SK-N-SH (cell line): ENCODE data around the gene MYO1D. TPM values are rescaled to one million over a fixed set of nuclear protein-coding genes. Genes with fewer than 3 reads are reported as not detected.

Experiments
- CTCF ChIA-PET: fragments of 300-600, 350-600 bp; formaldehyde crosslinking; extraction: SDS; loops from one replicate; lab custom pipeline; 2021; lab: Yijun Ruan, JAX
- POLR2A ChIA-PET: fragments of 350-600 bp; sonication (Branson Sonifier 250); formaldehyde crosslinking; extraction: SDS; loops from one replicate; lab custom pipeline; 2020; ENCODE audit warnings: antibody characterized with exemption, inconsistent platforms; lab: Yijun Ruan, JAX
- DNase-seq: peaks from one replicate; pipeline ENCODE4 v3.0.0; 2012
- H2AFZ ChIP-seq: fragments of 200-600 bp; sonication (generic); 2 replicates; pipeline ENCODE4 v1.8.1; 2016; ENCODE audit warnings: antibody characterized with exemption, mild to moderate bottlenecking, low read depth
- H3F3A ChIP-seq: fragments of 200-600 bp; sonication (generic); replicated peaks from 2 replicates; pipeline ENCODE3; 2016; ENCODE audit warnings: antibody characterized with exemption, mild to moderate bottlenecking; ENCODE audit not compliant: insufficient read depth
- H3K27ac ChIP-seq, 2 experiments: fragments of 200-500 bp in 1 of 2; fragments of 200-600 bp in 1 of 2; sonication (Bioruptor generic) in 1 of 2; sonication (generic), shearing (Covaris generic) in 1 of 2; 2 replicates each; pipeline versions ENCODE4 v1.5.1 to v1.6.1; 2014 to 2016; ENCODE audit warnings: low read depth in 2 of 2, inconsistent platforms in 1 of 2, low read length in 1 of 2, mild to moderate bottlenecking in 1 of 2, mixed read lengths in 1 of 2
- H3K27me3 ChIP-seq: fragments of 200-600 bp; sonication (generic), shearing (Covaris generic); 2 replicates; pipeline ENCODE4 v1.6.1; 2016; ENCODE audit warnings: mixed run types; ENCODE audit not compliant: insufficient read depth
- H3K36me3 ChIP-seq, 2 experiments: fragments of 200-500 bp in 1 of 2; fragments of 200-600 bp in 1 of 2; sonication (Bioruptor generic) in 1 of 2; sonication (generic) in 1 of 2; replicated peaks in 1 of 2; 2 replicates each; pipeline versions ENCODE3 to v1.5.1; 2014 to 2016; ENCODE audit warnings: low read length in 1 of 2, mild to moderate bottlenecking in 1 of 2; ENCODE audit not compliant: insufficient read depth in 2 of 2, control insufficient read depth in 1 of 2
- H3K4me1 ChIP-seq, 2 experiments: fragments of 200-500 bp in 1 of 2; fragments of 200-600 bp in 1 of 2; sonication (Bioruptor generic) in 1 of 2; sonication (generic), shearing (Covaris generic) in 1 of 2; 2 replicates each; pipeline versions ENCODE4 v1.5.1 to v1.6.1; 2014 to 2016; ENCODE audit warnings: low read depth in 1 of 2, low read length in 1 of 2, mixed run types in 1 of 2; ENCODE audit not compliant: insufficient read depth in 2 of 2, control insufficient read depth in 1 of 2
- H3K4me2 ChIP-seq: fragments of 200-600 bp; sonication (generic), shearing (Covaris generic); 2 replicates; pipeline ENCODE4 v1.6.1; 2017; ENCODE audit warnings: mixed run types
- H3K4me3 ChIP-seq, 2 experiments: fragments of 200-500 bp in 1 of 2; fragments of 200-600 bp in 1 of 2; sonication (Bioruptor generic) in 1 of 2; sonication (generic), shearing (Covaris generic) in 1 of 2; 2 replicates each; pipeline versions ENCODE4 v1.5.1 to v1.8.1; 2014 to 2016; ENCODE audit warnings: low read depth in 2 of 2, inconsistent platforms in 1 of 2, low read length in 1 of 2, mild to moderate bottlenecking in 1 of 2, mixed read lengths in 1 of 2, moderate library complexity in 1 of 2
- H3K79me2 ChIP-seq: fragments of 200-600 bp; sonication (generic); 2 replicates; pipeline ENCODE4 v1.8.1; 2017; ENCODE audit warnings: mild to moderate bottlenecking; ENCODE audit not compliant: insufficient read depth
- H3K9ac ChIP-seq: fragments of 200-600 bp; sonication (generic); 2 replicates; pipeline ENCODE4 v1.6.1; 2017; ENCODE audit warnings: mixed run types
- H3K9me2 ChIP-seq: fragments of 200-600 bp; sonication (generic); 2 replicates; pipeline ENCODE4 v1.6.1; 2017; ENCODE audit warnings: mixed run types
- H3K9me3 ChIP-seq: fragments of 200-600 bp; sonication (generic); 2 replicates; pipeline ENCODE4 v1.6.1; 2017; ENCODE audit warnings: mixed run types, mild to moderate bottlenecking, moderate library complexity
- H4K20me1 ChIP-seq: fragments of 200-600 bp; sonication (generic); 2 replicates; pipeline ENCODE4 v1.6.1; 2017; ENCODE audit warnings: mild to moderate bottlenecking, mixed run types; ENCODE audit not compliant: insufficient read depth
- FOSL2 ChIP-seq: IDR thresholded peaks from 2 replicates; pipeline ENCODE4 v1.4.0; 2012; ENCODE audit warnings: low read depth, mild to moderate bottlenecking, moderate library complexity, borderline replicate concordance
- PBX3 ChIP-seq: IDR thresholded peaks from 2 replicates; pipeline ENCODE4; 2012
- POLR2AphosphoS5 ChIP-seq: IDR thresholded peaks from 2 replicates; pipeline ENCODE4 v1.6.1; 2012; ENCODE audit warnings: low read depth, low read length
- RAD21 ChIP-seq: IDR thresholded peaks from 2 replicates; pipeline ENCODE4 v1.6.1; 2012; ENCODE audit warnings: mild to moderate bottlenecking, low read length
- RXRA ChIP-seq: IDR thresholded peaks from 2 replicates; pipeline ENCODE4 v1.4.0; 2012; ENCODE audit warnings: low read depth, mild to moderate bottlenecking, borderline replicate concordance
- TEAD4 ChIP-seq: IDR thresholded peaks from 2 replicates; pipeline ENCODE4 v1.4.0; 2012; ENCODE audit warnings: mild to moderate bottlenecking, borderline replicate concordance; ENCODE audit not compliant: insufficient read depth
- WGBS: methylation state at CpG from one replicate; pipeline ENCODE4 v1.1.6; 2017; ENCODE audit warnings: low lambda C conversion rate; 5-methylcytosine and 5-hydroxymethylcytosine counted together
- polyA plus RNA-seq, 3 experiments: library from polyadenylated mRNA; depleted of rRNA; stranded (reverse); fragments of >200 nt; gene quantifications; 2 replicates each; pipeline ENCODE4 v1.2.3, GENCODE V29; 2012
- TF ChIP-seq, protein P1 (sequence below): IDR thresholded peaks from 2 replicates; pipeline ENCODE4 v1.6.1; 2012; ENCODE audit warnings: mild to moderate bottlenecking, low read depth, low read length, moderate library complexity

The MYO1D gene
- polyA plus RNA-seq, 1 of the 3 experiments (the other 2 are of a cell fraction), result 20.4 TPM

GRCh38 chr17:32495359-32496231, 381.3 kb downstream of the MYO1D start:
- Histone ChIP-seq H3K4me2 (no peak overlapping the region), H3K4me1 (peaks cover 0 to 30% of the 10 kb centered on the region in 2 experiments; a peak in 2 of 4 replicates), H3K36me3 (peaks cover 0 to 11% of the 10 kb centered on the region in 2 experiments), H3K9ac (no peak overlapping the region), H3K27ac (no peak overlapping the region), H3F3A (no peaks in the 10 kb centered on the region), H3K9me2 (no peaks in the 10 kb centered on the region), H3K4me3 (no peak overlapping the region), H2AFZ (no peak overlapping the region), H3K9me3 (no peaks in the 10 kb centered on the region), H3K27me3 (no peaks in the 10 kb centered on the region), H3K79me2 (no peaks in the 10 kb centered on the region), H4K20me1 (no peaks in the 10 kb centered on the region)
- WGBS, result 77% methylated on average over 12 of the region's 45 CpGs
- POLR2A ChIA-PET, result interaction anchor here (0.9 to 1.4 kb wide), 3 partner anchors 10 to 25 kb away, joined by 3 to 4 read pairs (median 3); no protein-coding TSS in a partner anchor
- CTCF ChIA-PET, result interaction anchor here (1.1 to 2.2 kb wide), 3 partner anchors 12 to 259 kb away, joined by 3 to 6 read pairs (median 3); no protein-coding TSS in a partner anchor
- peak; percentile 83 for DNase-seq
- TF ChIP-seq FOSL2, result no peak
- TF ChIP-seq, protein P1, sequence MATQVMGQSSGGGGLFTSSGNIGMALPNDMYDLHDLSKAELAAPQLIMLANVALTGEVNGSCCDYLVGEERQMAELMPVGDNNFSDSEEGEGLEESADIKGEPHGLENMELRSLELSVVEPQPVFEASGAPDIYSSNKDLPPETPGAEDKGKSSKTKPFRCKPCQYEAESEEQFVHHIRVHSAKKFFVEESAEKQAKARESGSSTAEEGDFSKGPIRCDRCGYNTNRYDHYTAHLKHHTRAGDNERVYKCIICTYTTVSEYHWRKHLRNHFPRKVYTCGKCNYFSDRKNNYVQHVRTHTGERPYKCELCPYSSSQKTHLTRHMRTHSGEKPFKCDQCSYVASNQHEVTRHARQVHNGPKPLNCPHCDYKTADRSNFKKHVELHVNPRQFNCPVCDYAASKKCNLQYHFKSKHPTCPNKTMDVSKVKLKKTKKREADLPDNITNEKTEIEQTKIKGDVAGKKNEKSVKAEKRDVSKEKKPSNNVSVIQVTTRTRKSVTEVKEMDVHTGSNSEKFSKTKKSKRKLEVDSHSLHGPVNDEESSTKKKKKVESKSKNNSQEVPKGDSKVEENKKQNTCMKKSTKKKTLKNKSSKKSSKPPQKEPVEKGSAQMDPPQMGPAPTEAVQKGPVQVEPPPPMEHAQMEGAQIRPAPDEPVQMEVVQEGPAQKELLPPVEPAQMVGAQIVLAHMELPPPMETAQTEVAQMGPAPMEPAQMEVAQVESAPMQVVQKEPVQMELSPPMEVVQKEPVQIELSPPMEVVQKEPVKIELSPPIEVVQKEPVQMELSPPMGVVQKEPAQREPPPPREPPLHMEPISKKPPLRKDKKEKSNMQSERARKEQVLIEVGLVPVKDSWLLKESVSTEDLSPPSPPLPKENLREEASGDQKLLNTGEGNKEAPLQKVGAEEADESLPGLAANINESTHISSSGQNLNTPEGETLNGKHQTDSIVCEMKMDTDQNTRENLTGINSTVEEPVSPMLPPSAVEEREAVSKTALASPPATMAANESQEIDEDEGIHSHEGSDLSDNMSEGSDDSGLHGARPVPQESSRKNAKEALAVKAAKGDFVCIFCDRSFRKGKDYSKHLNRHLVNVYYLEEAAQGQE, result peak; percentile 65; the same call in 1 of the 2 replicates

GRCh38 chr17:32494621-32495358, 382.1 kb downstream of the MYO1D start:
- H3K4me2 ChIP-seq, result no peak overlapping the region

More at GRCh38 chr17:32494621-32495358, 382.1 kb downstream of the MYO1D start:
- H3K9ac ChIP-seq, result no peak overlapping the region
- TF ChIP-seq RXRA (no peak), PBX3 (no peak), TEAD4 (no peak), POLR2AphosphoS5 (no peak), RAD21 (no peak)
- TF ChIP-seq, protein P1, result no peak
- TF ChIP-seq, all 33 proteins: peak for 0
- no peak overlapping the region for H3K4me3 ChIP-seq
- H3K4me1 ChIP-seq, result peaks cover 0 to 36% of the 10 kb centered on the region in 2 experiments; a peak in 2 of 4 replicates
- H3K27me3 ChIP-seq, result no peaks in the 10 kb centered on the region
- no peak for DNase-seq
- H2AFZ ChIP-seq, result no peak overlapping the region
- no peaks in the 10 kb centered on the region for H3K9me2 ChIP-seq
- H3K79me2 ChIP-seq, result no peaks in the 10 kb centered on the region
- no peaks in the 10 kb centered on the region for H4K20me1 ChIP-seq
- ChIA-PET POLR2A (interaction anchor here (0.9 to 1.4 kb wide), 3 partner anchors 9 to 26 kb away, joined by 3 to 4 read pairs (median 3); no protein-coding TSS in a partner anchor), CTCF (interaction anchor here (1.1 to 2.2 kb wide), 3 partner anchors 11 to 260 kb away, joined by 3 to 6 read pairs (median 3); no protein-coding TSS in a partner anchor)
- no peaks in the 10 kb centered on the region for H3K9me3 ChIP-seq
- H3K36me3 ChIP-seq, result peaks cover 0 to 18% of the 10 kb centered on the region in 2 experiments
- H3K27ac ChIP-seq, result no peak overlapping the region
- H3F3A ChIP-seq, result no peaks in the 10 kb centered on the region
- WGBS, result 97% methylated on average over 17 of the region's 34 CpGs
